Body of pancreas (tissue), 4 donors: ENCODE data around the gene TRPV6.

Experiments
- POLR2A ChIP-seq, 3 donors: fragments of 450-650 bp; IDR thresholded peaks; one replicate each; pipeline ENCODE4 v1.6.1; 2016; ENCODE audit warnings: antibody characterized with exemption in 3 of 3, mild to moderate bottlenecking in 2 of 3
- TF ChIP-seq, protein P1 (sequence below), 7 experiments: fragments of 450-650 bp in 4 of 7; fragments of 200-600 bp in 3 of 7; sonication (generic) in 3 of 7; IDR thresholded peaks; one replicate each; pipeline ENCODE4 v1.5.1; 2016 to 2019; ENCODE audit warnings: antibody characterized with exemption in 7 of 7

DNA sequence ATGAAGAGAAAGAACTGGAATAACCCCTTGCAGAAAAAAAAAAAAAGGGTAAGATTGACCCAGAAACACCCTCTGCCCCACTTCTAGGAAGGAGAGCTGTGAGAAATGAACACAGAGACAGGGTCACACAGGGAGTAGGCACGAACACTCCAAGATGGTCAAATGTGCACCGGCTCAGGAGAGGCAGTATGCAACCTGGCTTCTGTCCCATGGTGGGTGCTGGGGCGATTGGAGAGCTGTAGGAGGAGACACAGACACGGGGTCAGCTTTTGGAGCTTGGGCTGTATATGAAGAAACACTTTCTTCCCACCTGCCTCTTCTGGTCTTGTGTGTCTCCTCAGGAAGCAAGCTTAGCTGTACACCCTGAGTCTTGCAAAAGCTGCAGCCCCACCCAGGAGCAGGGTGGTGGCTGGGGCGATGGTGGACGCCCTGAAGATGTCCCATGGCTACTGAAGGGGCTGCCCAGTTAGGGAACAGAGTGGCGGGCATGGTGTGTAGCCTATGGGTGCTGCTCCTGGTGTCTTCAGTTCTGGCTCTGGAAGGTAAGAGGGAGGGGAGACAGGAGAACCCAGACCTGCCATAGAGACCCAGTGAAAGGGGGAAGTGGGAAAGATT lies 22.7 kb downstream of the TRPV6 start:
- TF ChIP-seq, protein P1, sequence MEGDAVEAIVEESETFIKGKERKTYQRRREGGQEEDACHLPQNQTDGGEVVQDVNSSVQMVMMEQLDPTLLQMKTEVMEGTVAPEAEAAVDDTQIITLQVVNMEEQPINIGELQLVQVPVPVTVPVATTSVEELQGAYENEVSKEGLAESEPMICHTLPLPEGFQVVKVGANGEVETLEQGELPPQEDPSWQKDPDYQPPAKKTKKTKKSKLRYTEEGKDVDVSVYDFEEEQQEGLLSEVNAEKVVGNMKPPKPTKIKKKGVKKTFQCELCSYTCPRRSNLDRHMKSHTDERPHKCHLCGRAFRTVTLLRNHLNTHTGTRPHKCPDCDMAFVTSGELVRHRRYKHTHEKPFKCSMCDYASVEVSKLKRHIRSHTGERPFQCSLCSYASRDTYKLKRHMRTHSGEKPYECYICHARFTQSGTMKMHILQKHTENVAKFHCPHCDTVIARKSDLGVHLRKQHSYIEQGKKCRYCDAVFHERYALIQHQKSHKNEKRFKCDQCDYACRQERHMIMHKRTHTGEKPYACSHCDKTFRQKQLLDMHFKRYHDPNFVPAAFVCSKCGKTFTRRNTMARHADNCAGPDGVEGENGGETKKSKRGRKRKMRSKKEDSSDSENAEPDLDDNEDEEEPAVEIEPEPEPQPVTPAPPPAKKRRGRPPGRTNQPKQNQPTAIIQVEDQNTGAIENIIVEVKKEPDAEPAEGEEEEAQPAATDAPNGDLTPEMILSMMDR (IDR thresholded peaks at IDR 0.05) = no peak
- no peak for TF ChIP-seq POLR2A (IDR thresholded peaks at IDR 0.05)
